Measurements from ENCODE around the gene DAGLB. TPM values are rescaled to one million over a fixed set of nuclear protein-coding genes. Genes with fewer than 3 reads are reported as not detected.

The DAGLB gene
- total and polyA plus RNA-seq, 2 of the 8 experiments (the other 6 are each of a cell fraction or from before 2014, with no cell fraction given), result 27.0 to 39.6 TPM

DNA sequence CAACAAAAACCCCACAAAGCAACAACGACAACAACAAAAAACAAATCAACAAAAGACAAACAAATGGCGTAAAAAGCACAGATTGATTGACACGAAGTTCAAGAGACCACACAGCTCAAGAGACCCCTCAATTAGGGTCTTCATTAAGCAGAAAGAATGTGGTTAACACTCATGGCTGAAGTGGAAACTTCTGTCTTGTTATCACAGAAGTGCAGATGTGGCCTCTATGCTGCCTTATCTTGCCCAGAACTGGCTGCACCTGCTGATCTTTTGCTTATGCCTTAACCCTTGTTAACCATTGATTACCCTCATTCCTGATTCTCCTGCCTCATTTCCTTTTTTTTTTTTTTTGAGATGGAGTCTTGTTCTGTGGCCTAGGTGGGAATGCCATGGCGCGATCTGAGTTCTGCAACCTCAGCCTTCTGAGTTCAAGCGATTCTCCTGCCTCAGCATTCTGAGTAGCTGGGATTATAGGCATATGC, 3.5 kb upstream of the DAGLB start (continued):
- TF ChIP-seq MAX (IDR thresholded peaks at IDR 0.05) (no peak), RNF2 (IDR thresholded peaks at IDR 0.05; ENCODE audit: borderline replicate concordance, low read depth, low read length, missing control alignments, poor library complexity, severe bottlenecking) (no peak), NANOG (IDR thresholded peaks at IDR 0.05; ENCODE audit: insufficient read depth, low read depth, low read length, poor library complexity, severe bottlenecking) (no peak), RBBP5 (IDR thresholded peaks at IDR 0.05; ENCODE audit: borderline replicate concordance, low read depth, low read length) (no peak), SP4 (IDR thresholded peaks at IDR 0.05; ENCODE audit: low read length) (no peak), TCF12 (IDR thresholded peaks at IDR 0.05; ENCODE audit: low read depth, low read length) (no peak), CHD7 (IDR thresholded peaks at IDR 0.05; ENCODE audit: insufficient replicate concordance, low read length) (no peak), CBX8 (IDR thresholded peaks at IDR 0.05; ENCODE audit: borderline replicate concordance, low read depth, low read length) (no peak), SIX5 (IDR thresholded peaks at IDR 0.05; ENCODE audit: low read depth, low read length) (no peak)
